HepG2 (cell line): ENCODE measurements around the gene SRF. TPM values are rescaled to one million over a fixed set of nuclear protein-coding genes. Genes with fewer than 3 reads are reported as not detected.

Experiments
- EED ChIP-seq: sonication (generic); formaldehyde crosslinking; IDR thresholded peaks from 2 replicates; pipeline ENCODE4 v1.5.0; 2020; ENCODE audit warnings: mild to moderate bottlenecking, missing genetic modification reagents
- GATA4 ChIP-seq: sonication (generic); IDR thresholded peaks from 2 replicates; pipeline ENCODE4 v1.6.1; 2016; ENCODE audit warnings: antibody characterized with exemption, low read depth, borderline replicate concordance
- MAFG ChIP-seq: sonication (generic); formaldehyde crosslinking; IDR thresholded peaks from 2 replicates; pipeline ENCODE4 v1.5.1; 2020; ENCODE audit warnings: mild to moderate bottlenecking, missing genetic modification reagents
- PCBP2 ChIP-seq: fragments of 200-400 bp; formaldehyde crosslinking; optimal IDR thresholded peaks from 2 replicates; pipeline ENCODE3; 2018; ENCODE audit warnings: low read length, low read depth; ENCODE audit not compliant: poor library complexity, severe bottlenecking
- ZNF121 ChIP-seq: sonication (generic); formaldehyde crosslinking; IDR thresholded peaks from 2 replicates; pipeline ENCODE4 v1.5.0; 2020; ENCODE audit warnings: mild to moderate bottlenecking, missing genetic modification reagents
- ZNF562 ChIP-seq: sonication (generic); formaldehyde crosslinking; IDR thresholded peaks from 2 replicates; pipeline ENCODE4 v1.8.0; 2022; ENCODE audit warnings: missing genetic modification reagents, borderline replicate concordance
- polyA plus RNA-seq, 8 experiments: library from polyadenylated mRNA; depleted of rRNA in 3 of 8; stranded (reverse) in 7 of 8; unstranded in 1 of 8; fragments of >200 nt; fragmentation: Illumina TruSeq in 4 of 8; extraction: Trizol in 4 of 8; gene quantifications; 2 replicates each; pipeline versions ENCODE4 v1.2.1 to v1.2.3, GENCODE V29; 2011 to 2016; ENCODE audit warnings: low read depth in 4 of 8, missing spikeins in 1 of 8, mixed read lengths in 1 of 8; ENCODE audit not compliant: insufficient read depth in 1 of 8
- total RNA-seq, 5 experiments: library from RNA; depleted of rRNA; stranded (reverse); fragments of >200 nt; fragmentation: Illumina TruSeq; extraction: Trizol; gene quantifications; 2 replicates each; pipeline ENCODE4 v1.2.3, GENCODE V29; 2016; ENCODE audit warnings: low read depth in 1 of 5
- TF ChIP-seq, protein P1 (sequence below): IDR thresholded peaks from 2 replicates; pipeline ENCODE4 v1.6.1; 2016; ENCODE audit warnings: low read depth, missing genetic modification reagents, missing compliant biosample characterization
- TF ChIP-seq, protein P2 (sequence below): sonication (generic); formaldehyde crosslinking; IDR thresholded peaks from 2 replicates; pipeline ENCODE4 v1.5.1; 2020; ENCODE audit warnings: missing genetic modification reagents, mild to moderate bottlenecking, borderline replicate concordance
- TF ChIP-seq, protein P3 (sequence below), 2 experiments: fragments of 450-650 bp in 1 of 2; sonication (generic) in 1 of 2; formaldehyde crosslinking in 1 of 2; IDR thresholded peaks; 2 replicates each; pipeline versions ENCODE4 v1.6.1 to v1.8.0; 2016 to 2022; ENCODE audit warnings: antibody characterized with exemption in 1 of 2, mild to moderate bottlenecking in 1 of 2, missing genetic modification reagents in 1 of 2

The SRF gene
- total and polyA plus RNA-seq, 2 of the 13 experiments (the other 11 are each of a cell fraction or from before 2014, with no cell fraction given): 25.5 to 44.1 TPM

DNA sequence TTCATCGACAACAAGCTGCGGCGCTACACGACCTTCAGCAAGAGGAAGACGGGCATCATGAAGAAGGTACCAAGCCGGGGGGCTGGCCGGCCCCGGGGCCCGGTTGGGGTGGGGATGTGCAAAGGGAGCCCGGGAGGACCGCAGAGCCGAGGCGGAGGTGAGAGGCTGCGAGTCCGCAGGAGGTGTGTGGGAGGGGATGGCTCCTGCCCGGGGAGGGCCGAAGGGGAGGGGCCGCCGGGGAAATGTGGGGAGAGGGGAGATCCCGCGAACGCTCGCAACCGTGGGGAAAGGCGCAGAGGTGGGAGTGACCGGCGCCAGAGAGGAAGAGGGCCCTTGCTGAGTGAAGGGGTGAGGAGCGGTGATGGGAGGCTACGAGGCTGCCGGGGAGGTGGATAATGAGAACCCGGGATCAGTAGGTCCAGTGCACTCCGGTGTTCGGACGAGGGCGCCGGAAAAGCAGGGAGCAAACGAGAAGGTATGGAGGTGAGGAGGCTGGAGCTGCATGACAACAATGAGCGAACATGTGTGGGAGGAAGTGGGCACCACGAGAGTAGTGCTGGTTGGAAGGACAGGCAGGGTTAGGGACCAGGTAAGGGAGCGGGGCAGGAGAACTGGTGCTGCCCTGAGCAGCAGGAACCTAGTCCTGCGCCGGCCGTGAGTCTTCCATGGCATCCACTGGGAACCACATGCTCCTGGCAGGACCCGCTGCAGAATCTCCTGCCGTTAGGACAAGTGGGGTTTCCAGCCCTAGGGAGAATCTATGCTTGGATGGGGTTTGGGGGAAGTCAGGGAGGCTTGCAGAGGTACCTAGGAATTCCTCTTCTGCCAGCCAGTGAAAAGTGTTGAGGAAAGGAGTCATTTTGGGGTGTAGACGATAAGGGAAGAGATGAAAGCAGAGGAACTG, 1.3 kb downstream of the SRF start (continued):
- TF ChIP-seq, protein P1, sequence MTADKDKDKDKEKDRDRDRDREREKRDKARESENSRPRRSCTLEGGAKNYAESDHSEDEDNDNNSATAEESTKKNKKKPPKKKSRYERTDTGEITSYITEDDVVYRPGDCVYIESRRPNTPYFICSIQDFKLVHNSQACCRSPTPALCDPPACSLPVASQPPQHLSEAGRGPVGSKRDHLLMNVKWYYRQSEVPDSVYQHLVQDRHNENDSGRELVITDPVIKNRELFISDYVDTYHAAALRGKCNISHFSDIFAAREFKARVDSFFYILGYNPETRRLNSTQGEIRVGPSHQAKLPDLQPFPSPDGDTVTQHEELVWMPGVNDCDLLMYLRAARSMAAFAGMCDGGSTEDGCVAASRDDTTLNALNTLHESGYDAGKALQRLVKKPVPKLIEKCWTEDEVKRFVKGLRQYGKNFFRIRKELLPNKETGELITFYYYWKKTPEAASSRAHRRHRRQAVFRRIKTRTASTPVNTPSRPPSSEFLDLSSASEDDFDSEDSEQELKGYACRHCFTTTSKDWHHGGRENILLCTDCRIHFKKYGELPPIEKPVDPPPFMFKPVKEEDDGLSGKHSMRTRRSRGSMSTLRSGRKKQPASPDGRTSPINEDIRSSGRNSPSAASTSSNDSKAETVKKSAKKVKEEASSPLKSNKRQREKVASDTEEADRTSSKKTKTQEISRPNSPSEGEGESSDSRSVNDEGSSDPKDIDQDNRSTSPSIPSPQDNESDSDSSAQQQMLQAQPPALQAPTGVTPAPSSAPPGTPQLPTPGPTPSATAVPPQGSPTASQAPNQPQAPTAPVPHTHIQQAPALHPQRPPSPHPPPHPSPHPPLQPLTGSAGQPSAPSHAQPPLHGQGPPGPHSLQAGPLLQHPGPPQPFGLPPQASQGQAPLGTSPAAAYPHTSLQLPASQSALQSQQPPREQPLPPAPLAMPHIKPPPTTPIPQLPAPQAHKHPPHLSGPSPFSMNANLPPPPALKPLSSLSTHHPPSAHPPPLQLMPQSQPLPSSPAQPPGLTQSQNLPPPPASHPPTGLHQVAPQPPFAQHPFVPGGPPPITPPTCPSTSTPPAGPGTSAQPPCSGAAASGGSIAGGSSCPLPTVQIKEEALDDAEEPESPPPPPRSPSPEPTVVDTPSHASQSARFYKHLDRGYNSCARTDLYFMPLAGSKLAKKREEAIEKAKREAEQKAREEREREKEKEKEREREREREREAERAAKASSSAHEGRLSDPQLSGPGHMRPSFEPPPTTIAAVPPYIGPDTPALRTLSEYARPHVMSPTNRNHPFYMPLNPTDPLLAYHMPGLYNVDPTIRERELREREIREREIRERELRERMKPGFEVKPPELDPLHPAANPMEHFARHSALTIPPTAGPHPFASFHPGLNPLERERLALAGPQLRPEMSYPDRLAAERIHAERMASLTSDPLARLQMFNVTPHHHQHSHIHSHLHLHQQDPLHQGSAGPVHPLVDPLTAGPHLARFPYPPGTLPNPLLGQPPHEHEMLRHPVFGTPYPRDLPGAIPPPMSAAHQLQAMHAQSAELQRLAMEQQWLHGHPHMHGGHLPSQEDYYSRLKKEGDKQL (CRISPR knock-in tag): no peak
- 0 out of 2 replicates have a peak, but pooled peaks have one; percentile 7 for TF ChIP-seq EED (CRISPR knock-in tag)
- TF ChIP-seq GATA4: no peak
- TF ChIP-seq, protein P2, sequence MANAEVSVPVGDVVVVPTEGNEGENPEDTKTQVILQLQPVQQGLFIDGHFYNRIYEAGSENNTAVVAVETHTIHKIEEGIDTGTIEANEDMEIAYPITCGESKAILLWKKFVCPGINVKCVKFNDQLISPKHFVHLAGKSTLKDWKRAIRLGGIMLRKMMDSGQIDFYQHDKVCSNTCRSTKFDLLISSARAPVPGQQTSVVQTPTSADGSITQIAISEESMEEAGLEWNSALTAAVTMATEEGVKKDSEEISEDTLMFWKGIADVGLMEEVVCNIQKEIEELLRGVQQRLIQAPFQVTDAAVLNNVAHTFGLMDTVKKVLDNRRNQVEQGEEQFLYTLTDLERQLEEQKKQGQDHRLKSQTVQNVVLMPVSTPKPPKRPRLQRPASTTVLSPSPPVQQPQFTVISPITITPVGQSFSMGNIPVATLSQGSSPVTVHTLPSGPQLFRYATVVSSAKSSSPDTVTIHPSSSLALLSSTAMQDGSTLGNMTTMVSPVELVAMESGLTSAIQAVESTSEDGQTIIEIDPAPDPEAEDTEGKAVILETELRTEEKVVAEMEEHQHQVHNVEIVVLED (CRISPR knock-in tag): no peak
- 0 out of 2 replicates have a peak, but pooled peaks have one; percentile 5 for TF ChIP-seq ZNF121 (CRISPR knock-in tag)
- TF ChIP-seq ZNF562 (CRISPR knock-in tag): no peak
- peak; percentile 69; the same call in 1 of the 2 replicates for TF ChIP-seq MAFG (CRISPR knock-in tag)
- TF ChIP-seq PCBP2: no peak
- TF ChIP-seq, protein P3, sequence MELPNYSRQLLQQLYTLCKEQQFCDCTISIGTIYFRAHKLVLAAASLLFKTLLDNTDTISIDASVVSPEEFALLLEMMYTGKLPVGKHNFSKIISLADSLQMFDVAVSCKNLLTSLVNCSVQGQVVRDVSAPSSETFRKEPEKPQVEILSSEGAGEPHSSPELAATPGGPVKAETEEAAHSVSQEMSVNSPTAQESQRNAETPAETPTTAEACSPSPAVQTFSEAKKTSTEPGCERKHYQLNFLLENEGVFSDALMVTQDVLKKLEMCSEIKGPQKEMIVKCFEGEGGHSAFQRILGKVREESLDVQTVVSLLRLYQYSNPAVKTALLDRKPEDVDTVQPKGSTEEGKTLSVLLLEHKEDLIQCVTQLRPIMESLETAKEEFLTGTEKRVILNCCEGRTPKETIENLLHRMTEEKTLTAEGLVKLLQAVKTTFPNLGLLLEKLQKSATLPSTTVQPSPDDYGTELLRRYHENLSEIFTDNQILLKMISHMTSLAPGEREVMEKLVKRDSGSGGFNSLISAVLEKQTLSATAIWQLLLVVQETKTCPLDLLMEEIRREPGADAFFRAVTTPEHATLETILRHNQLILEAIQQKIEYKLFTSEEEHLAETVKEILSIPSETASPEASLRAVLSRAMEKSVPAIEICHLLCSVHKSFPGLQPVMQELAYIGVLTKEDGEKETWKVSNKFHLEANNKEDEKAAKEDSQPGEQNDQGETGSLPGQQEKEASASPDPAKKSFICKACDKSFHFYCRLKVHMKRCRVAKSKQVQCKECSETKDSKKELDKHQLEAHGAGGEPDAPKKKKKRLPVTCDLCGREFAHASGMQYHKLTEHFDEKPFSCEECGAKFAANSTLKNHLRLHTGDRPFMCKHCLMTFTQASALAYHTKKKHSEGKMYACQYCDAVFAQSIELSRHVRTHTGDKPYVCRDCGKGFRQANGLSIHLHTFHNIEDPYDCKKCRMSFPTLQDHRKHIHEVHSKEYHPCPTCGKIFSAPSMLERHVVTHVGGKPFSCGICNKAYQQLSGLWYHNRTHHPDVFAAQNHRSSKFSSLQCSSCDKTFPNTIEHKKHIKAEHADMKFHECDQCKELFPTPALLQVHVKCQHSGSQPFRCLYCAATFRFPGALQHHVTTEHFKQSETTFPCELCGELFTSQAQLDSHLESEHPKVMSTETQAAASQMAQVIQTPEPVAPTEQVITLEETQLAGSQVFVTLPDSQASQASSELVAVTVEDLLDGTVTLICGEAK (IDR thresholded peaks at IDR 0.05): no peak
- TF ChIP-seq, protein P3 (CRISPR knock-in tag; IDR thresholded peaks at IDR 0.05): no peak
